K562 (cell line): ENCODE measurements around the gene MLX. TPM values are rescaled to one million over a fixed set of nuclear protein-coding genes. Genes with fewer than 3 reads are reported as not detected.

Experiments
- ADNP ChIP-seq: fragments of 200-800 bp; sonication (Bioruptor generic); IDR thresholded peaks from 2 replicates; pipeline ENCODE4 v1.6.1; 2016; ENCODE audit warnings: missing genetic modification characterization, missing compliant biosample characterization
- BRD4 ChIP-seq: fragments of 200-600 bp; sonication (generic); IDR thresholded peaks from 2 replicates; pipeline ENCODE4 v1.6.1; 2017; ENCODE audit warnings: inconsistent platforms
- CBX3 ChIP-seq, 2 experiments: IDR thresholded peaks; 1 replicate in 1 of 2; 2 replicates in 1 of 2; pipeline ENCODE4 v1.6.1; 2012; ENCODE audit warnings: inconsistent platforms in 2 of 2, low read length in 2 of 2, borderline replicate concordance in 1 of 2, control low read depth in 1 of 2
- ERF ChIP-seq: fragments of 450-650 bp; formaldehyde crosslinking; IDR thresholded peaks from 2 replicates; pipeline ENCODE4 v1.4.0; 2020; ENCODE audit warnings: mild to moderate bottlenecking, mixed read lengths
- HNRNPUL1 ChIP-seq: fragments of 200-400 bp; formaldehyde crosslinking; IDR thresholded peaks from 2 replicates; pipeline ENCODE4 v1.6.1; 2017; ENCODE audit warnings: low read length
- HOXB6 ChIP-seq: fragments of 250-450 bp; sonication (Bioruptor Pico); IDR thresholded peaks from 2 replicates; pipeline ENCODE4 v1.5.1; 2022; ENCODE audit warnings: mild to moderate bottlenecking, borderline replicate concordance
- PRPF4 ChIP-seq: fragments of 200-400 bp; formaldehyde crosslinking; IDR thresholded peaks from one replicate; pipeline ENCODE4 v1.6.1; 2017; ENCODE audit warnings: low read length, low read depth, mild to moderate bottlenecking; ENCODE audit not compliant: insufficient read depth, poor library complexity, severe bottlenecking
- SAP30 ChIP-seq: fragments of 200-600 bp; sonication (generic); IDR thresholded peaks from 2 replicates; pipeline ENCODE4 v1.6.1; 2012; ENCODE audit warnings: borderline replicate concordance, low read depth, mild to moderate bottlenecking, moderate library complexity, low read length, control low read depth, inconsistent platforms; ENCODE audit not compliant: insufficient read depth, poor library complexity, severe bottlenecking
- SIN3A ChIP-seq, 2 experiments: fragments of 150-350 bp in 1 of 2; IDR thresholded peaks; 2 replicates each; pipeline ENCODE4 v1.6.1; 2011 to 2016; ENCODE audit warnings: borderline replicate concordance in 2 of 2, low read depth in 2 of 2, low read length in 2 of 2, mild to moderate bottlenecking in 2 of 2, moderate library complexity in 2 of 2; ENCODE audit not compliant: control insufficient read depth in 1 of 2
- U2AF2 ChIP-seq: fragments of 200-400 bp; formaldehyde crosslinking; optimal IDR thresholded peaks from 2 replicates; pipeline ENCODE3; 2017; ENCODE audit warnings: low read depth, mild to moderate bottlenecking, low read length
- YY1 ChIP-seq, 3 experiments: IDR thresholded peaks; 2 replicates each; pipeline ENCODE4 v1.6.1; 2011; ENCODE audit warnings: low read length in 2 of 3, mild to moderate bottlenecking in 2 of 3, moderate library complexity in 2 of 3, borderline replicate concordance in 1 of 3, control low read depth in 1 of 3, low read depth in 1 of 3; ENCODE audit not compliant: insufficient read depth in 3 of 3, insufficient replicate concordance in 2 of 3, control insufficient read depth in 1 of 3, insufficient read length in 1 of 3; ENCODE audit errors: extremely low read depth in 1 of 3
- ZFX ChIP-seq: sonication (generic); formaldehyde crosslinking; IDR thresholded peaks from 2 replicates; pipeline ENCODE4 v1.8.0; 2022; ENCODE audit warnings: mild to moderate bottlenecking, missing genetic modification reagents, moderate library complexity
- ZNF124 ChIP-seq: sonication (generic); formaldehyde crosslinking; IDR thresholded peaks from 2 replicates; pipeline ENCODE4 v1.8.1; 2022; ENCODE audit warnings: missing genetic modification reagents
- ZNF143 ChIP-seq: sonication (generic); formaldehyde crosslinking; IDR thresholded peaks from 2 replicates; pipeline ENCODE4 v1.9.0; 2022; ENCODE audit warnings: mild to moderate bottlenecking, missing genetic modification reagents
- polyA plus RNA-seq, 8 experiments: library from polyadenylated mRNA; depleted of rRNA in 4 of 8; stranded (reverse) in 5 of 8; unstranded in 3 of 8; fragments of >200 nt; fragmentation: Nextera tagmentation in 2 of 8; fragmentation: Illumina TruSeq in 1 of 8; extraction: Ambion mirVana in 2 of 8; extraction: Trizol in 1 of 8; gene quantifications; 2 replicates each; pipeline versions ENCODE4 v1.2.1 to v1.2.3, GENCODE V29; 2011 to 2014; ENCODE audit warnings: inconsistent platforms in 1 of 8, missing spikeins in 1 of 8
- total RNA-seq, 7 experiments: library from RNA; depleted of rRNA in 6 of 7; stranded (reverse); fragments of >200 nt in 6 of 7; fragmentation: Illumina TruSeq in 2 of 7; extraction: Trizol in 2 of 7; gene quantifications; 2 replicates each; pipeline versions ENCODE4 v1.2.1 to v1.2.3, GENCODE V29; 2011 to 2021; ENCODE audit warnings: low replicate concordance in 1 of 7
- TF ChIP-seq, protein P1 (sequence below), 2 experiments: IDR thresholded peaks in 1 of 2; conservative IDR thresholded peaks in 1 of 2; 2 replicates each; pipeline ENCODE4 v1.6.1; 2016; ENCODE audit warnings: low read depth in 2 of 2, mild to moderate bottlenecking in 1 of 2, missing compliant biosample characterization in 1 of 2, missing genetic modification characterization in 1 of 2, moderate library complexity in 1 of 2
- TF ChIP-seq, protein P2 (sequence below): fragments of 150-350 bp; IDR thresholded peaks from 2 replicates; pipeline ENCODE4 v1.6.1; 2014; ENCODE audit warnings: low read depth, mild to moderate bottlenecking, low read length, borderline replicate concordance

MLX gene
- total and polyA plus RNA-seq, 9 of the 15 experiments (the other 6 are each of a cell fraction or from before 2014, with no cell fraction given) = 42.9 to 100 (median 58.9) TPM

- no peak for TF ChIP-seq U2AF2
- TF ChIP-seq ERF = no peak
- no peak for TF ChIP-seq BRD4
- no peak for TF ChIP-seq SAP30
- peak in 1 of 3 experiments; percentile 8 for TF ChIP-seq YY1 (IDR thresholded peaks at IDR 0.05; ENCODE audit: borderline replicate concordance in 1 of 3, control insufficient read depth in 1 of 3, extremely low read depth in 1 of 3, insufficient read depth in 3 of 3, insufficient read length in 1 of 3, insufficient replicate concordance in 2 of 3, low read depth in 1 of 3, low read length in 2 of 3)
- TF ChIP-seq, protein P1, sequence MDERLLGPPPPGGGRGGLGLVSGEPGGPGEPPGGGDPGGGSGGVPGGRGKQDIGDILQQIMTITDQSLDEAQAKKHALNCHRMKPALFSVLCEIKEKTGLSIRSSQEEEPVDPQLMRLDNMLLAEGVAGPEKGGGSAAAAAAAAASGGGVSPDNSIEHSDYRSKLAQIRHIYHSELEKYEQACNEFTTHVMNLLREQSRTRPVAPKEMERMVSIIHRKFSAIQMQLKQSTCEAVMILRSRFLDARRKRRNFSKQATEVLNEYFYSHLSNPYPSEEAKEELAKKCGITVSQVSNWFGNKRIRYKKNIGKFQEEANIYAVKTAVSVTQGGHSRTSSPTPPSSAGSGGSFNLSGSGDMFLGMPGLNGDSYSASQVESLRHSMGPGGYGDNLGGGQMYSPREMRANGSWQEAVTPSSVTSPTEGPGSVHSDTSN (CRISPR knock-in tag; IDR thresholded peaks at IDR 0.05; ENCODE audit: low read depth) = no peak
- TF ChIP-seq, protein P1 (tag; conservative IDR thresholded peaks at IDR 0.05; ENCODE audit: low read depth) = peak; percentile 79
- no peak for TF ChIP-seq PRPF4
- no peak for TF ChIP-seq HNRNPUL1
- TF ChIP-seq ZNF143 (CRISPR knock-in tag) = no peak
- TF ChIP-seq ZFX = no peak
- TF ChIP-seq ZNF124 (CRISPR knock-in tag) = no peak
- TF ChIP-seq, protein P2, sequence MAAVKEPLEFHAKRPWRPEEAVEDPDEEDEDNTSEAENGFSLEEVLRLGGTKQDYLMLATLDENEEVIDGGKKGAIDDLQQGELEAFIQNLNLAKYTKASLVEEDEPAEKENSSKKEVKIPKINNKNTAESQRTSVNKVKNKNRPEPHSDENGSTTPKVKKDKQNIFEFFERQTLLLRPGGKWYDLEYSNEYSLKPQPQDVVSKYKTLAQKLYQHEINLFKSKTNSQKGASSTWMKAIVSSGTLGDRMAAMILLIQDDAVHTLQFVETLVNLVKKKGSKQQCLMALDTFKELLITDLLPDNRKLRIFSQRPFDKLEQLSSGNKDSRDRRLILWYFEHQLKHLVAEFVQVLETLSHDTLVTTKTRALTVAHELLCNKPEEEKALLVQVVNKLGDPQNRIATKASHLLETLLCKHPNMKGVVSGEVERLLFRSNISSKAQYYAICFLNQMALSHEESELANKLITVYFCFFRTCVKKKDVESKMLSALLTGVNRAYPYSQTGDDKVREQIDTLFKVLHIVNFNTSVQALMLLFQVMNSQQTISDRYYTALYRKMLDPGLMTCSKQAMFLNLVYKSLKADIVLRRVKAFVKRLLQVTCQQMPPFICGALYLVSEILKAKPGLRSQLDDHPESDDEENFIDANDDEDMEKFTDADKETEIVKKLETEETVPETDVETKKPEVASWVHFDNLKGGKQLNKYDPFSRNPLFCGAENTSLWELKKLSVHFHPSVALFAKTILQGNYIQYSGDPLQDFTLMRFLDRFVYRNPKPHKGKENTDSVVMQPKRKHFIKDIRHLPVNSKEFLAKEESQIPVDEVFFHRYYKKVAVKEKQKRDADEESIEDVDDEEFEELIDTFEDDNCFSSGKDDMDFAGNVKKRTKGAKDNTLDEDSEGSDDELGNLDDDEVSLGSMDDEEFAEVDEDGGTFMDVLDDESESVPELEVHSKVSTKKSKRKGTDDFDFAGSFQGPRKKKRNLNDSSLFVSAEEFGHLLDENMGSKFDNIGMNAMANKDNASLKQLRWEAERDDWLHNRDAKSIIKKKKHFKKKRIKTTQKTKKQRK = no peak
- 0 out of 4 replicates have a peak, but pooled peaks of 1 of the 2 experiments have one; percentile 6 for TF ChIP-seq SIN3A (IDR thresholded peaks at IDR 0.05; ENCODE audit: borderline replicate concordance in 2 of 2, control insufficient read depth in 1 of 2, low read depth in 2 of 2, low read length in 2 of 2)
- TF ChIP-seq CBX3 (IDR thresholded peaks at IDR 0.05; ENCODE audit: borderline replicate concordance in 1 of 2, low read length in 2 of 2) = no peak; a peak in 1 of 3 replicates
- TF ChIP-seq HOXB6 = no peak
- TF ChIP-seq ADNP = no peak
Observed at GRCh38 chr17:42518046-42518754, 48.7 kb upstream of the MLX start (continued).
